HG03571 (cell line): Measurements from ENCODE around the gene CA6.
"Not testable (repeated sequence)": the region's sequence is repeated elsewhere in the genome, so short reads cannot be mapped to it uniquely, and the experiment has no call there.

Source experiments
- ATAC-seq: cut with Tn5 transposase; IDR thresholded peaks from one replicate; pipeline ENCODE4 v1.9.1; 2021; ENCODE audit not compliant: unreplicated experiment

CA6 gene

GRCh38 chr1:8926707-8927694, 18.7 kb upstream of the CA6 start:
- ATAC-seq, result no peak

GRCh38 chr1:8930116-8930515, 15.6 kb upstream of the CA6 start:
- ATAC-seq, result no peak

- not testable (repeated sequence) for ATAC-seq
Observed at GRCh38 chr1:8937051-8937450, 8.6 kb upstream of the CA6 start.

- ATAC-seq, result no peak
Observed at GRCh38 chr1:8937701-8938100, 8.0 kb upstream of the CA6 start.

GRCh38 chr1:8938232-8938999, 7.3 kb upstream of the CA6 start:
- no peak for ATAC-seq

- ATAC-seq, result no peak
Observed at GRCh38 chr1:8939000-8939265, 6.7 kb upstream of the CA6 start.

GRCh38 chr1:8939362-8939995, 6.2 kb upstream of the CA6 start:
- ATAC-seq, result no peak

GRCh38 chr1:8941906-8942305, 3.8 kb upstream of the CA6 start:
- ATAC-seq, result no peak

- no peak for ATAC-seq
Observed at GRCh38 chr1:8943498-8944405, 1.9 kb upstream of the CA6 start.

- no peak for ATAC-seq
Observed at GRCh38 chr1:8947127-8947691, 1.5 kb downstream of the CA6 start.

GRCh38 chr1:8950309-8950708, 4.6 kb downstream of the CA6 start:
- no peak for ATAC-seq

- no peak for ATAC-seq
Observed at GRCh38 chr1:8951231-8951630, 5.6 kb downstream of the CA6 start.

- ATAC-seq, result no peak
Observed at GRCh38 chr1:8955406-8955805, 9.7 kb downstream of the CA6 start.

- ATAC-seq, result no peak
Observed at GRCh38 chr1:8956461-8957349, 11.0 kb downstream of the CA6 start.

- ATAC-seq, result no peak
Observed at GRCh38 chr1:8962812-8963530, 17.3 kb downstream of the CA6 start.

- ATAC-seq, result no peak
Observed at GRCh38 chr1:8963963-8964362, 18.3 kb downstream of the CA6 start.

- ATAC-seq, result no peak
Observed at GRCh38 chr1:8965121-8965820, 19.6 kb downstream of the CA6 start.

GRCh38 chr1:8966606-8967005, 20.9 kb downstream of the CA6 start:
- ATAC-seq, result no peak
